Stimulated activated CD8-positive, alpha-beta memory T cell treated with anti-CD3 and anti-CD28 coated beads, Interleukin-12 subunit alpha, Interleukin-12 subunit beta, amount 100 ng/mL, for 24 hours (primary cell): ENCODE data around the gene CGB1.
A peak's percentile ranks its signal among the peaks of the same experiment; 100 is the strongest.
"Not testable (repeated sequence)": the region's sequence is repeated elsewhere in the genome, so short reads cannot be mapped to it uniquely, and the experiment has no call there.

ENCODE experiments used
- DNase-seq: peaks from one replicate; pipeline ENCODE4 v3.0.0-alpha.2; 2020; ENCODE audit errors: extremely low read depth

CGB1 gene

GRCh38 chr19:49022116-49022515, 14.6 kb downstream of the CGB1 start:
- DNase-seq = no peak

GRCh38 chr19:49020931-49021895, 15.5 kb downstream of the CGB1 start:
- DNase-seq = no peak

GRCh38 chr19:49020342-49020741, 16.4 kb downstream of the CGB1 start:
- DNase-seq = no peak

DNA sequence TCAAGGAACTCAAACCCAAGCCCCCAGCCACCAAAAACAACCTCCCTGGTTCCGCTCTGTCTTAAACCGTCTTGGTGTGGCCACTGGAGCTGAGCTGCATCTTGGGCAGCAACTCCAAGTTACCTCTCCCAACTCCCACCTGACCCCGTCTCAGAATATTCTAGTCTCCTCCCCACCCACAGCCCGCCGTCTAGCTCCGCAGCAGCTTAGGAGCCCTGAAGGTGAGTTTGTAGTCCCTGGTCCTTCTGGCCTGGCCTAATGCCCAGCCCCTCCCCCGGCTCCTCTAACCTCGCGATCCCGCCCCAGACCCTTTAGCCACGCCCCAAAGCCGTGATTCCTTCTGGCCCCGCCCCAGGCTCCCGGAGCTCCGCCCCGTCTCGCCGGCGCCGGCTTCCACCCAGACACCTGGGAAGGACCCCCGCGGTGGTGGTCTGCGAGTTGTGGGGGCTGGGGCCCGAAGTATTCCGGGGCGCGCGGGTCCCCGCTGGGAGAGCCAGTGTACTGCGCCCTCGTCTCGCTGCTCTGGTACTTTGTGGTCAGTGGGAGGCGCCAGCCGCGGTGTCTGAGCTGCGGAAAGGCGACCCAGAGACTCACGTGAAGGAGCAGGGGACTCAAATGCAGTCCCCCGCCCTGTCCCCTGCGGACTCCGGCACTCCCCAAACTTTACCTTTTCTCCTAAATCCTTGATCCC, 17.3 kb downstream of the CGB1 start:
- DNase-seq = no peak

GRCh38 chr19:49018388-49019241, 18.1 kb downstream of the CGB1 start:
- not testable (repeated sequence) for DNase-seq

DNA sequence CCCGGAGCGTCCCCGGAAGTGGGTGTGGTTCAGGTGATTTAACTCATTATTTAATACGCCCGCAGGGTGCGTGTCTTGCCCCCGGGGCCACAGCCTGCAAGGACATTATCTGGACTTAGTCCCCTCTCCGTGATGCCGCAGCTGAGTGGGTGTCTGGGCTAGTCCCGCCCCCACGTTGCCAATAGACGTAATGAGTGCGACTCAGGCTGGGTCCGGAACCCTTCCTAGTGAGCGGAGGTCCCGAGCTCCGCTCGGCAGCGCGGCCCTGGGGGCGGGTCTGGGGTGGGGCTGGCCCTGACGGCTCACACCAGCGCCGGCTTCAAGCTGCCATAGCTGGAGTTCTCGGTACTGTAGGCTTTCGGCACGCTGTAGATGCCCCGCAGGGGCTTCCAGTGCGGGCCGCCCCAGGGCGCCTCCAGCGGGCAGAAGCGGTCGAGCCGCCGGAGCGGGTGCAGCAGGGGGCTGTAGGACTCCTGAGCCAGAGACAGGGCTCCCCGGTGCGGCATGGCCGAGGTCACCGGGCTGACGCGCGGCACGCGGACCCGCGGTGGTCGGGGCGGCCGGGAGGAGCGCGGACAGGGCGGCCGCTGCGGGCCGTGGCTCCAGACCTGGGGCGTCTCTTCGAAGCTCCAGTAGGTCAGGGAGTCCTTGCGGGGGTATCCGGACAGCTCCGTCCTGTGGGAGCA, 18.9 kb downstream of the CGB1 start:
- no peak for DNase-seq

DNA sequence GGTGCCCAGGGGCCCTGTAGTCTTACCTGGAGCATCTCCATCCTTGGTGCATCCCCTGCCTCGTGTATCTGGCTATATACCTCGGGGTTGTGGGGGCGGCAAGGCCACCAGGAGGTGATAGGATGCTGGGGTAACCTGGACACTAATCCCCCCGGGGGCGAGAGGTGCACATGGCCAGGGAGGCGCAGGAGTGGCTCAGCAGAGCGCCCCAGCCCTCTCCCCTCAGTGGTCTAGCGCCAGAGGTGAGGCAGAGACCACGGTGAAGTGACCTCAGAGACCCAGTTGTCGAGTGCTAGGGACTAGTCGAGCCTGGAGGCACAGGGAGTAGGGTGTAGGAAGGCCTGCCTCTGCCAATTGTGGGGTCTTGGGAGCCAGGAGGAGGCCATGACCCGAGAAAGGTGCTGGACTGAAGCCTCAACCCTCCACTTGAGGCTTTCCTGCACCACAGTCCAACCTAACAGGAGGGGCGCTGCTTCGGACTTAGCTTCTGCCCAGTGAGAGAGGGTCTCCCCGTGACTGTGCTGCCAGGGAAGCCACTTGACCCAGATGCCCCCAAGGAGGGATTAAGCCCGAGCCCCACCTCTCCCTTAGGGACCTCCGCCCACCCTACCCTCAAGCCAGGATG, 19.5 kb downstream of the CGB1 start, which contains the start of gene LHB:
Gene LHB (minus strand): TSS at position 51 of the 625 bp plus-strand sequence. CDS start 10 bp downstream, at position 41.
- DNase-seq = no peak

DNA sequence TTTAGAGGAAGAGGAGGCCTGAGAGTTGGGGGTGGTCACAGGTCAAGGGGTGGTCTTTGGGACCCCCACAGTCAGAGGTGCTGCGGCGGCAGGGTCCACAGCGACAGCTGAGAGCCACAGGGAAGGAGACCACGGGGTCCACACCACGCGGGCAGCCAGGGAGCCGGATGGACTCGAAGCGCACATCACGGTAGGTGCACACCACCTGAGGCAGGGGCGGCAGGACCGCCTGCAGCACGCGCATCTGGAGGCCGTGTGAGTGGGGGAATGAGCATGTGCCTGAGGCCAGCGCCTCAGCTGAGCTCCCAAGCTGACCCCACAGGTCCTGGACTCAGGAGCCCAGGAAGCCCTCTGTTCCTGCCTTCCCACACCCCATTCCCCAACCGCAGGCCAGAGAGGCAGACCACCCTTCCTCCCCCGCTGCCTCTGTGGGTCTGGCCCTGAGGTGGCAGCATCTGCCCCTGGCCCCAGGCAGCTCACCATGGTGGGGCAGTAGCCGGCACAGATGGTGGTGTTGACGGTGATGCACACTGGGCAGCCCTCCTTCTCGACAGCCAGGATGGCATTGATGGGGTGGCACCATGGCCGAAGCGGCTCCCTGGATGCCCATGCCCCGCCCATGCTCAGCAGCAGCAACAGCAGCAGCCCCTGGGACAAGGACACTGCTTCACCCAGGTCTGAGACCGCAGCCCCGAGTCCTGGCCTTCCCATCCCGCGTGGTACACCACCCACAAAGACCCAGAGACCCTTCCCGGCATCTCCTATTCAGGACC, 20.4 kb downstream of the CGB1 start:
- DNase-seq = no peak

DNA sequence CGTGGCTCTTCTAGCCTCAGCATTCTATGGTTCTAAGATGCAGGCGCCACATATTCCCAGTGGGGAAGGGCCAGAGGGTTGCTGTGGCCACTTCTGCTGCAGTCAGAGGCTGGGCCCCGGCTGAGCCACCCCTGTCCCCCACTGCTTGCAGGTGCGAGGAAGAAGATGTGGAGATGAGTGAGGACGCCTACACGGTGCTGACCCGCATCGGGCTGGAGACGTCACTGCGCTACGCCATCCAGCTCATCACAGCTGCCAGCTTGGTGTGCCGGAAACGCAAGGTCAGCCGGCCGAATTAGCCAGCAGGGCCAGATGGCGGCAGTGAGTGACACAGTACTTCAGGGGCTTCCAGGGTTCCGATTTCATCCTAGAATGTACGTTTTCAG, 21.8 kb downstream of the CGB1 start:
- DNase-seq = no peak

DNA sequence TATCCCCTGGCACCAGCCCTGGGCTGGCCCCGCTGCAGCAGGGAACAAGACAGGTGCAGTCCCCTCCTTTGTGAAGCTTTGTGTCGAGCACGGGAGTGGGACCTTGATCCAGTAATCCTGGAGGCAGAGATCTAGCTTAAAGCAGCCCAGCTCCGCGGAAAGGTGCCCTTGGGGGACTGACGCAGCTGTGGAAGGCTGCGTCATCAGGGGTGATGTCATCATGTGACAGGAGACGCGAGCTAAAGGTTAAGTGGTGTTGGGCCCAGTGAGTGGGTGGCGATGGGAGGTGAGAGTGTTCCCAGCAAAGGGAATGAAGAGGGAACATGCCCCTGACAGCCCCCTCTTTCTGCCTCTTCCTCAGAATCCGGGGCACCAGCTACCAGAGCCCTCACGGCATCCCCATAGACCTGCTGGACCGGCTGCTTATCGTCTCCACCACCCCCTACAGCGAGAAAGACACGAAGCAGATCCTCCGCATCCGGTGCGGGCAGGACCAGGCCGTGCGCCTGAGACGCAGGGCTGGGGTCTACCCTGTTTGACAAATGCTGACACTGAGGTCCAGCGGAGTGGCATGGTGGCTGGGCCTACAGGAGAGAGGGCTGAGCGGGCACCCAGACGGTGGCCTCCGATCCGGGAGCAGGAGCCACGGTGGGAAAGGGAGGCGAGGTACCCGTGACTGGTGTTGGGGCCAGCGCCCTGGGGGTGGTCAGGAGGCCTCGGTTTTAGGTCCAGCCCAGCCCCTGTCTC, 22.4 kb downstream of the CGB1 start:
- DNase-seq = no peak

GRCh38 chr19:49011194-49011593, 25.5 kb downstream of the CGB1 start:
- DNase-seq = no peak

DNA sequence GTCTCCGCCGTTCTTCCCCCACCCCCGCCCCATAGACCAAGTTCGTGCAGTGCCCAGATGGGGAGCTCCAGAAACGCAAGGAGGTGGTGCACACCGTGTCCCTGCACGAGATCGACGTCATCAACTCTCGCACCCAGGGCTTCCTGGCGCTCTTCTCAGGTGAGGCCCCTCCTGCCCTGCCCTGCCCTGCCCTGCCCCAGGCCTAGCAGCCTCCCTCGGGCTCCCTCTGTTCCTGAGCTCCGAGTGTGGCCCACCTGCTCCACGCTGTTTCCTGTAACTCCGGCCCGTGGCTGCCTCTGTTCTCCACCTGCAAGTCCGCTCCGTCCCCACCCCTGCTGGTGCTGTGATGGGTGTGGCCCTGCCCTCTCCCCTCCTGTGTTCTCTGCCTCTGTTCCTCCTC, 26.2 kb downstream of the CGB1 start:
- no peak for DNase-seq

- DNase-seq = no peak
Measured at GRCh38 chr19:49009828-49010227, 26.9 kb downstream of the CGB1 start.

GRCh38 chr19:49006905-49007304, 29.8 kb downstream of the CGB1 start:
- DNase-seq = no peak

GRCh38 chr19:49004964-49005614, 31.6 kb downstream of the CGB1 start:
- DNase-seq = no peak

DNA sequence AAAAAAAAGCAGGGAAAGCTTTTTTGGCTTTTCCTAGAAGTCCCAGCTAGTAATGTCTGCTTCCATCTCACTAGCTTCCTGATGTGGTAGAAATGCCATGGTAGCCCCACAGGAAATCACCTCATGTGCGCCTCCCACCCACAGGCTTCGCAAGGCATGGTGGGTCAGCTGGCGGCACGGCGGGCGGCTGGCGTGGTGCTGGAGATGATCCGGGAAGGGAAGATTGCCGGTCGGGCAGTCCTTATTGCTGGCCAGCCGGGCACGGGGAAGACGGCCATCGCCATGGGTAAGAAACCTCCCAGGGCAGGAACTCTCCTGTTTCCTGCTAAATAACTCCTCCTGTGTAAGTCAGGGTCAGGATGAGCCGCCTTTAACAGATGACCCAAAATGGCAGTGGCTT, 32.6 kb downstream of the CGB1 start:
- no peak for DNase-seq

DNA sequence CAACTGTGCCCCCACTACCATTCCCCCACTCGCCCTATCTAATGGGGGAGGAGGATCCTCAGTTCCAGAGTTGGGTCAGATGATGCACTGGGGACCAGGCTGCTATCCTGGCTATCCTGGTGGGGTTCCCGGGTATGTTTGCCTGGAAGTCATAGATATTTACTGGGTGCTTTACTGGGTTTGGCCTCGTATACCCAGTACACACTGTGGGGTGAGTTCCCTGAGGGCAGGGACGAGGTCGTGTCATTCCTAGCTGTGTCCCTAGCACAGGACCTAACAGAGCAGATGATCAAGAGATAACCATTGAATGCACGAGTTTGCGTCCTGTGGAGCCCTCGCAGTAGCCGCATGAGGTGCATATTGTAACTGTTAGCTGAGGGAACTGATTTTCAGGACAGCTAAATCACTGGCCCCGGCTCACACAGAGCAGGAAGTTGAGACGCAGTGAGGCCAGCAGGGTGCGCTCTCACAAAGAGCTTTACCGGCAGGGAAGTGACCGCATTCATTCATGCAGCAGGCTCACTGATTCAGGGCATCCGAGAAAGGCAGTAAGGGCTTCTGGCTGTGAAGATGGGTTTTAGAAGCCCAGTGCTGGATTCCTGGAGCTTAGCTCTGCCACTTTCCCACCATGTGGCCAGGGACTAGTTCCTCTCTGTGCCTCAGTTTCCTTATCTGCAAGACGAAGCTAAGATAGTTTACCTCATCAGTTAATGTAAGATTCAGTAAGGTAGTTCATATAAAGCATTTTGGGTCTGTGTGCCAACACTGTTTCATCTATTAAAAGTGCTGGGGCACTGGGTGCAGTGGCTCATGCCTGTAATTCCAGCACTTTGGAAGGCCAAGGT, 37.0 kb downstream of the CGB1 start:
- DNase-seq = peak; percentile 31

DNA sequence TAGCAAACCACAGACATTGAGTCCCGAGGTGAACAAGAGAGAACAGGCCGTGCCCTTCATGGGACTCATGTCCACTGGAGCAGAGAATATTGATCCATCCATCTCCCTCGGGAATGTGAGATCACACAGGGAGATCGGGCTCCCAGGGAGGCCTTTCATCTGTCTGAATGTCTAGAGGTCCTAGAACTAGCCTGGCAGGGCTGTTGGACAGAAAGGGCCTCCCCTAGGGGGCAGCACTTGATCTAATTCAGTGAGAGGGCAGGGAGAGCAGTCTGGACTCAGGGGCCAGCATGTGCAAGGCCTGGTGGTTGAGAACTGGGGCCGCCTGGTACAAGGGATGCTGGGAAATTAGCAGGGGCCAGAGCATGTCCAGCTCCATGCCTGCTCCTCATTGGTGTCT, 38.7 kb downstream of the CGB1 start:
- DNase-seq = no peak
